Measurements from ENCODE around the gene PLPPR1.

- TF ChIP-seq POLR2A (IDR thresholded peaks at IDR 0.05): no peak
- no peak for TF ChIP-seq CTCF (IDR thresholded peaks at IDR 0.05)
These were observed 35.7 kb downstream of the PLPPR1 start for GRCh38 chr9:101064206-101064605.
